GM19372 (cell line): Measurements from ENCODE around the gene TMEM178B.

Experiments used
- ATAC-seq: cut with Tn5 transposase; IDR thresholded peaks from one replicate; pipeline ENCODE4 v1.9.1; 2021; ENCODE audit warnings: mild to moderate bottlenecking, low read depth, moderate library complexity; ENCODE audit not compliant: unreplicated experiment

Gene TMEM178B

GRCh38 chr7:141408440-141408839 lies 334.6 kb downstream of the TMEM178B start:
- ATAC-seq: no peak

DNA sequence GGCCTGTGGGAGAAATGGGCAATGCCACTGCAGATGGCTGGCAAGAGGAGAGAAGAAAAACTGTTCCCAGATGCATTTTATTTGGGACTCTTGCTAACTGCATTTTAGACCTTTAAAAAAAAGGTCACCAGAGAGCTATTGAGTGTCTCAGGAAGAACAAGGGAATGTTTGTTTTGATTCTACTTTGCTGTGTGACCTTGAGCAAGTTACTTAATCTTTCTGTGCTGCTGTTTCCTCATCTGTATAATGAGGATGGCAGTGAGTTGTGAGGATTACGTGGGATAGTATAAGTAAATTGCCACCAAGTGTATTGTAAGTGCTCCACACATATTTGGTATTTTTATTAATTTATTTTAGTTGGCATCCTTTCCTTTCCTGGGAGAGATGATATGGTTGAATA lies 335.4 kb downstream of the TMEM178B start:
- no peak for ATAC-seq

DNA sequence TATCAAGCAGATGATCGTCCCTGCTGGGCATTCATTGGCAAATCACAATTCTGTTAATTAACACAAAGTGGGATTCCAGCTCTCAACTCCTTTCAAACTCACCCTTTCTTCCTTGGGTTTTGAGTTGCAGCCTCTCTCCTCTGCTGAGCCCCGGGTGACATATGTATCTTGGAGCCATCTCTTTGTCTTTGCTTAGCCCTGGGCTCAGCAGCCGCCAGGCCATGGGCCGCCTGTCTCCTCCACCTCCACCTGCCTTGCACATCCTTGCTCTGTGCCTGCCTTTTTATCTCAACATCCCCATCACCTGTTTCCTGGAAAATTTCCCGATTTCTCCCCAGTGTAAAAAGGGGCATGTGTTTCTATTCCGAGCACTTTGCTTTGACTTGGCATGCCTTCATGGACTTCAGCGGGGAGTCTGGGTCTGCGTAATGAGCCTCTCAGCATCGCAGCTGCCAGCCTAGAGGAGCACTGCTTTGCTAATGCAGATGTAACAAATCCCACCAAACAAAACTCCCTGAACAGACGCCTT lies 336.0 kb downstream of the TMEM178B start:
- no peak for ATAC-seq

DNA sequence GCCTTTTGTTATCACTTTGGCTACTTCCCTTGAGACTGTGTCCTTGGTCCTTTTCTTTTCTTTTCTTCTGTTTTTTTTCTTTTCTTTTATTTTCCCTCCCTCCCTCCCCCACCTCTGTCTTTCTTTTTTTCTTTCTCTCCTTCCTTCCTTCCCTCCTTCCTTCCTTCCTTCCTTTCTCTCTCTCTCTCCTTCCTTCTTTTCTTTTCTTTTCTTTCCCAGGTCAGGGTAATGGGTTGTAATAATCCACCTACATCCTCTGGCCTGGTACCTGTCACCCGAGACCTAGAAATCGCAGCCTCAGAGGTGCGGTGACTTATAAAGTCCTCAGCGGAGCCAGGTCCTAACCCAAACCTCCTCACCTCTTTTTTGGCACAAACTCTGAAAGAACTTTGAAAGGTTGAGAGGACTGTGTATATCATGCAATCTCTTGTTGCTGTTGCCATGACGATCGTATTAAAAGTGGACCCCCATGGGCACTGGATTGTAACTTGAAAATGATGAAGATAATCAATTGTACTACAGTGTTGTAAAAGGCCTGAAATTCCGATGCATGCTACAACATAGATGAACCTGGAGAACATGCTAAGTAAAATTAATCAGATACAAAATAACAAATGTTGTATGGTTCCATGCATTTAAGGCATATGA lies 336.6 kb downstream of the TMEM178B start:
- ATAC-seq: no peak

GRCh38 chr7:141411133-141411532 lies 337.3 kb downstream of the TMEM178B start:
- ATAC-seq: no peak

GRCh38 chr7:141415999-141416398 lies 342.1 kb downstream of the TMEM178B start:
- no peak for ATAC-seq

GRCh38 chr7:141416650-141417270 lies 342.9 kb downstream of the TMEM178B start:
- ATAC-seq: no peak

DNA sequence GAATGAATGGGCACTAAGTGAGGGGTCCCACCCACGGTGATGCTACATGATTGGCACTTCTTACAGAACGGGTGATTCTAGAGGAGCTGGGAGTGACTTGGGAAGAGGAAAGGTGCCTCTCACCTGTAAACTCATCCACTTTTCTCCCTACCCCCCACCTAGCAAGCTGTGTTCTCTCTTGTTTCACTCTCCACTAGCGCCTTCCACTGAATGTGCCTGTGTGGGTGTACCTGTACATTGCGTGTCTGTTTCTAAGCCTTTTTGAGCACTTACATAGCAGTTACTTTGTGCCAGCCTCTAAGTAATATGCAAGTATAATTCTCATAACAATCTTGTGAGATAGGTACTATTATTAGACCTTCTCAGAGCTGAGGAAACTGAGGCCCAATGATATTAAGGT lies 343.6 kb downstream of the TMEM178B start:
- ATAC-seq: no peak

GRCh38 chr7:141418066-141418465 lies 344.2 kb downstream of the TMEM178B start:
- ATAC-seq: no peak

DNA sequence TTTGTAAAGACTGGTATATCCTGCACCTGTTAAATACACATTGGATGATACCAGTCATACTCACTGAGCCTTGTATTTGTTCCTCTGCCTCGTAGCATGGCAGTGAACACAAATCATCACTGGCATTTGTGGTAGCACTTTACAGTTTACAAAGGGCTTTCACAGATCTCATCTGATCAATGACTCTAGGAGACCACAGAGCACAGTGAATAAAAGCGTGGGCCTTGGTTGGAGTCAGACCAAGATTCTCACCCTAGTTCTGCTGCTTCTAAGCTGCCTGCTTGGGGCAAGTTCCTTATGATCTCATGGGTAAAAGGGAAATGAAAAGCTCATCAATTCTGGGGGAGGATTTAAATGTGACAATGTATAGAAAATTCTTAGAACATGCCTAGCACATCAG lies 347.4 kb downstream of the TMEM178B start:
- no peak for ATAC-seq

- ATAC-seq: no peak
Observed at GRCh38 chr7:141427134-141427533, 353.3 kb downstream of the TMEM178B start.

DNA sequence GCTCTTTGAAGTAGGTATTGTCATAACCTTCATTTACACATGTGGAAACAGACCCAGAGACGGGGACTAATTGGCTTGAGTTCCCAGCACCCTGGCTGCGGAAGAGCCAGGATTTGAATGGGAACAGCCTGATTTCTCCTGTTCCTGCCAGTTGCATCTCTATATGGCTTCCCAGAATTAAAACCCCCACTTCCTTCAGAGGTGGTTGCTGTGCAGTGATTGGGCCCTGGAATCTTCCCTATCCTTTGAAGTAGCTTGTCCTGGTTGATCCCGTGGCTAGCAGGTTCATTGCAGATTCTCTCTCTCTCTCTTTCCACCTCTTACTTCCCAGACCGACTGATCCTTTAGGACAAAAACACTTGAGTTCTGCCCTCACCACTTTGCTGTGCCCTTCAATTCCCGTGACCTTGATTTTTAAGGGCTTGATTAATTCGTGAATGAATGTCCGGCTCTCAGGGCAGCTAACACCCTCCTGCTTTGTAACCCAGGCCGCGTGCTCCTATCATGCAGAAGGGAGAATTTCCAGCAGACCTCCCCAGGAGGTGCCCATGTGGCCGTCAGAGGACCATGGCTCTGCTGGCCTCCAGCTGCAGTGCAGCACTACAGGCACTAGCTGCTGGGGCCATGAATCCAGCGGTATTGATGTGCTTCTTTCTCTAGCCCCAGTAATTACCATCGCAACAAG lies 356.7 kb downstream of the TMEM178B start:
- ATAC-seq: no peak

GRCh38 chr7:141431140-141431479 lies 357.2 kb downstream of the TMEM178B start:
- no peak for ATAC-seq

DNA sequence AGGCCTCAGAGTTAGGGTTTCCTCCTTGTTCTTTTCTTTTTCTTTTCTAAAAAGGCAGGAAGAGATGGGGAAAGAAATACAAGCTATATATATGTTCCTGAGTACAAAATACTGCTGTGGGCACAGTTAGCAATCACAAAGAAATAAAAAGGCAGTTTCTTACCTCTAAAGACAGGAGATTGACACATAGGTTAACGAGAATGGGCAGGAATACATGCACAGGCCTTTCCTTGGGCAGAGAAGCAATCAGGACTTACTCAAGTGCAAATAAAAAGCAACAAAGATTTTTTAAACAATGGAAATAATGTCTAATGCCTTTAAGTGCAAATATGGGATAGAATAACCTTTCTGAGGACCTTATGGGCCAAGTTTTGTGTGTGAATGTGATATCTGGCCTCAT lies 357.8 kb downstream of the TMEM178B start:
- no peak for ATAC-seq

DNA sequence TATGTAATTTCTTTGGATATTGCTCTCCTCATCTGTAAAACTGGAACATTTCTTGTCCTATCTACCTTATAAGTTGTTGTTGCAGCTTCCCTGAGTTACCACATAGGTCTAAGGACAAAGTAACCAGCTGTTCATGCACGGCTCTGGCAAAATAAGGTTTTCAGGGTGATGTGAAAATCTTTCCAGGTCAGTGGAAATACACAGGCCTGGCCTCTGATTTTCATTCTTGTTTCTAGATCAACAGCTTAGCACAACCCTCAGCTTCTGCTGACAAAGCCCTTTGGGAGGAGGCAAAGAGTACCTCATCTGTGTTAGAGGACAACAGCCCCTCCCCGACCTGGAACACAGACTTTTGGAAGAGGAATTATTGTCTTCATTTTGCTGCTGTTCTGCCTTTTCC lies 359.8 kb downstream of the TMEM178B start:
- no peak for ATAC-seq

DNA sequence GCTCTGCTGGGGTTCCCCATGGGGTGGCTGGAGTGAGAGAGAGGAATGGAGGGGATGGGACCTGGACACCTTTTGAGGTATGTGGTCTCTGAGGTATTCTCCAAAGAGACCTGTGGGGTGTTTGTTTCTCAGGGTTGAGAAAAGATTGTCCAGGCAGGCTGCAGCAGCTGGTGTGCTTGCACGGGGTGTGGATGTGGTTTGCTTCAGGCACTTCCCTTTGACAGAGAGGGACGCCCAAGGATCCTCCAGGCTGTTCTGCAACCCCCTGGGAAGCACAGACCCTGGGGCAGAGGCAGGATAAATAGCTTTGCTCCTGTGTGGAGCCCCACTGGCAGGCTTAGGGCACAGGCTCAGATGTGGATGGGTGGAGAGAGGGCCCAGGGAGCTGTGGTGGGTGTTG lies 362.3 kb downstream of the TMEM178B start:
- no peak for ATAC-seq

- no peak for ATAC-seq
Observed at GRCh38 chr7:141436575-141437075, 362.8 kb downstream of the TMEM178B start.

DNA sequence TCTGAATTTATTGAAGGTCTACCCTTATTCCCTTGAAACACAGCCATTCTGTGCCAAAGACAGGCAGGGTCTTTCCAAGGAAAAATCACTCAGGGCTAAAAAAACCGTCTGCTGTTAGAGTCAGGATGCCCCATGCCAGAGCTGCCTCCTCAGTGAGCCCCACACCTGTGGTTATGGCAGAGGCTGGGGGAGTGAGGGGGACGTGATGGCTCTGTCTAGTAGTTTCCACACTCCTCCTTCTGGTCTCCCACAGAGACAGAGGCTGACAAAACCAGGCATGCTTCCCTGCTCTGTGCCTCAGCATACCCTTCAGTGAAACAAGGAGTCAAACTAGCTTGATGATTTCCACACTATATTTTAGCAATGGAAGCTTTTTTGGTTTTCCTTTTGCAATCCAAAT lies 365.3 kb downstream of the TMEM178B start:
- ATAC-seq: no peak

- ATAC-seq: no peak
Observed at GRCh38 chr7:141439776-141440175, 365.9 kb downstream of the TMEM178B start.

DNA sequence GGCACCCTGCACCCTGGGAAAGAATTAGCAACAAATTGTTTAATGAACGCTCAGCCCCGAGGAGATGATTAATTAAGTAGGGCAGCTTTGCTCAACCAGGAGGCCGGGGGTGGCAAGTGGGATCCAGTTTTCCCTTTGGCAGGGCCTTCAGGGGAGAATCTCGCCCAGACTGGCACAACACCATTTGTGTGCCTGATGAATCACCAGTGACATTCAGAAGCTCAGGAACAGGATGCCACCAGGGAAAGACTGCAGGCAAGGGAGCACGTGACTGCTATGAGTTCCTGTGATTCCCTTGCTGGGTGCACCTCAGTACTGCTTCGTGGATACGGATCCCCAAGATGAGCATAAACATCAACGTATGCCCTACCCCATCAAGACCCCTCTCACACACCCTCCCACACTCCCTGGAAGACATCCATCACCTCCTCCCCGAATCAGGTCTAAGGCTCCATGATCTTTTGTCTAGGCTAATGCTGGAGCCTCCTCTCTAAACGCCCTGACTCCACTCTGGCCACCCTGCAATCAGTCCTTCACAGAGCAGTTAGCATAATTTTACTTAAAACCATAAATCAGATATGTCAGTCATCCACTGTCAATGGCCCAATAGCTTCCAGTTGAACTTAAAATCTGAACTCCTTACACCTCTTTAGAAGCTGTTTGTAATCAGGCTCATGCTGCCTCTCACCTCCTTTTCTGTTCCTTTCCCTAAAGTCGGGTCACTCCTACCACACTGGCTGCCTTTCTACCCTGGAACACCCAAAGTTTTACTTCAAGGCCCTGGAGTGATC lies 368.2 kb downstream of the TMEM178B start:
- no peak for ATAC-seq

DNA sequence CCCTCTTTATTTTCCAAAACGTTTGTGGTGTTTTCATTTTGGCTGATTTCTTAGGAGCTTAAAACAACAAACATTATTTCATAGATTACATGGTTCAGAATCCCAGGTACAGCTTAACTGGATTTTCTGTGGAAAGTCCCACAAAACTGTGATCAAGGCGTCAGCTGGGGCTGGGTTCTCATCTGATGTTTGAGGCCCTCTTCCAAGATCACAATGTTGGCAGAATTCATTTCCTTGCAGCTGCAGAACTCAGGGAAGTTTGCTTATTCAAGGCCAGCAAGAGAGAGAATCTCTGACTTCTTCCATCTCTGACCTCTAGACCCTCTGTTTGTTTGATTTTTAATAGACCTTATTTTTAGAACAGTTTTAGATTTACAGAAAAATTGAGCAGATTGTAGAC lies 368.9 kb downstream of the TMEM178B start:
- no peak for ATAC-seq
